RWPE2 (cell line): ENCODE data around the gene PFDN2.
A peak's percentile ranks its signal among the peaks of the same experiment; 100 is the strongest.

Experiments
- ATAC-seq: fragments of 200-7000 bp; cut with Tn5 transposase; 3 replicates; pipeline ENCODE4 v1.9.1; 2021; ENCODE audit warnings: low read depth
- DNase-seq: peaks from one replicate; pipeline ENCODE4 v3.0.0-alpha.2; 2020; ENCODE audit warnings: low spot score
- H3K27ac ChIP-seq: fragments of 450-650 bp; 2 replicates; pipeline ENCODE4 v1.5.1; 2017; ENCODE audit warnings: mild to moderate bottlenecking; ENCODE audit not compliant: poor library complexity, severe bottlenecking
- H3K27me3 ChIP-seq: fragments of 250-450 bp; sonication (Bioruptor Pico); 2 replicates; pipeline ENCODE4 v1.5.1; 2021; ENCODE audit warnings: mild to moderate bottlenecking, moderate library complexity; ENCODE audit not compliant: insufficient read depth, poor library complexity, severe bottlenecking
- H3K36me3 ChIP-seq: fragments of 250-450 bp; sonication (Bioruptor Pico); 2 replicates; pipeline ENCODE4 v1.5.1; 2020; ENCODE audit warnings: low read depth, mild to moderate bottlenecking, moderate library complexity
- H3K4me1 ChIP-seq: fragments of 250-450 bp; sonication (Bioruptor Pico); 2 replicates; pipeline ENCODE4 v1.5.1; 2021; ENCODE audit warnings: mild to moderate bottlenecking, moderate library complexity; ENCODE audit not compliant: insufficient read depth, poor library complexity, severe bottlenecking
- H3K4me3 ChIP-seq: fragments of 250-450 bp; sonication (Bioruptor Pico); 2 replicates; pipeline ENCODE4 v1.5.1; 2021; ENCODE audit warnings: mild to moderate bottlenecking, moderate library complexity; ENCODE audit not compliant: severe bottlenecking
- H3K9me3 ChIP-seq: fragments of 250-450 bp; sonication (Bioruptor Pico); 2 replicates; pipeline ENCODE4 v1.5.1; 2021; ENCODE audit warnings: mild to moderate bottlenecking, moderate library complexity; ENCODE audit not compliant: severe bottlenecking
- CTCF ChIP-seq: fragments of 450-650 bp; IDR thresholded peaks from one replicate; pipeline ENCODE4 v1.5.1; 2017; ENCODE audit warnings: mild to moderate bottlenecking, moderate library complexity; ENCODE audit not compliant: poor library complexity, severe bottlenecking

PFDN2 gene

GRCh38 chr1:161131523-161132409 is 13.9 kb upstream of the PFDN2 start:
- peak; percentile 2; the same call in 1 of the 3 replicates for ATAC-seq
- Histone ChIP-seq H3K27me3 (no peaks in the 10 kb centered on the region), H3K27ac (peak overlapping the region; percentile 88), H3K9me3 (no peaks in the 10 kb centered on the region), H3K36me3 (peaks cover 41% of the 10 kb centered on the region), H3K4me3 (peak overlapping the region; percentile 56), H3K4me1 (peaks cover 7% of the 10 kb centered on the region)
- DNase-seq: no peak
- no peak for TF ChIP-seq CTCF

- Histone ChIP-seq H3K9me3 (no peaks in the 10 kb centered on the region), H3K4me3 (no peak overlapping the region), H3K27me3 (no peaks in the 10 kb centered on the region), H3K36me3 (peaks cover 54% of the 10 kb centered on the region), H3K4me1 (peaks cover 7% of the 10 kb centered on the region), H3K27ac (no peak overlapping the region)
- ATAC-seq: no peak
- no peak for TF ChIP-seq CTCF
- no peak for DNase-seq
Observed at GRCh38 chr1:161130266-161130665, 12.4 kb upstream of the PFDN2 start.

GRCh38 chr1:161128591-161129420 is 11.0 kb upstream of the PFDN2 start:
- DNase-seq (no peak), ATAC-seq (no peak)
- Histone ChIP-seq H3K27ac (no peak overlapping the region), H3K27me3 (no peaks in the 10 kb centered on the region), H3K4me3 (no peak overlapping the region), H3K36me3 (peaks cover 66% of the 10 kb centered on the region), H3K9me3 (no peaks in the 10 kb centered on the region), H3K4me1 (peaks cover 3% of the 10 kb centered on the region)
- no peak for TF ChIP-seq CTCF

GRCh38 chr1:161127649-161128048 is 9.8 kb upstream of the PFDN2 start:
- Histone ChIP-seq H3K9me3 (no peaks in the 10 kb centered on the region), H3K27me3 (no peaks in the 10 kb centered on the region), H3K27ac (no peak overlapping the region), H3K4me1 (peaks cover 3% of the 10 kb centered on the region), H3K4me3 (no peak overlapping the region), H3K36me3 (peaks cover 74% of the 10 kb centered on the region)
- DNase-seq (no peak), ATAC-seq (no peak)
- no peak for TF ChIP-seq CTCF
